K562 (cell line): Measurements from ENCODE around the gene EXD2. TPM values are rescaled to one million over a fixed set of nuclear protein-coding genes. Genes with fewer than 3 reads are reported as not detected.

Source experiments
- ATAC-seq: fragments of 200-7000 bp; cut with Tn5 transposase; 3 replicates; pipeline ENCODE4 v1.9.1; 2020; ENCODE audit warnings: moderate library complexity
- BruUV-seq: library from RNA; stranded (reverse); fragments of 400-500 nt; replicated peaks from 2 replicates; lab custom pipeline; 2021; lab: Mats Ljungman, UMichigan
- CTCF ChIA-PET: fragments of 300-600 bp; formaldehyde crosslinking; extraction: SDS; loops from one replicate; lab custom pipeline; 2021; ENCODE audit warnings: low intra/inter-chr PET ratio; lab: Yijun Ruan, JAX
- POLR2A ChIA-PET: fragments of 300-600, 350-650 bp; sonication (Branson Sonifier 250); formaldehyde crosslinking; extraction: SDS; loops from one replicate; lab custom pipeline; 2021; ENCODE audit warnings: antibody characterized with exemption, inconsistent platforms; lab: Yijun Ruan, JAX
- DNase-seq, 4 experiments: peaks; one replicate each; pipeline versions ENCODE4 v3.0.0 to v3.0.0-alpha.2; 2011 to 2018; ENCODE audit warnings: low spot score in 3 of 4, mixed read lengths in 3 of 4; ENCODE audit errors: extremely low read depth in 1 of 4
- FAIRE-seq: peaks from 2 replicates; lab custom pipeline; 2011; peaks lifted over from hg19 to GRCh38; lab: Jason Lieb, UNC
- H2AFZ ChIP-seq: 2 replicates; pipeline ENCODE4 v1.6.0; 2011; ENCODE audit warnings: low read depth, low read length, control low read depth, inconsistent platforms
- H3K27ac ChIP-seq: fragments of 200-600 bp; 3 replicates; pipeline ENCODE4 v1.8.0; 2011; ENCODE audit warnings: low read depth, mild to moderate bottlenecking, control low read depth, inconsistent platforms, low read length, moderate library complexity, mixed read lengths; ENCODE audit errors: extremely low read depth
- H3K27me3 ChIP-seq, 2 experiments: fragments of 300-600 bp in 1 of 2; 2 replicates in 1 of 2; 3 replicates in 1 of 2; pipeline versions ENCODE4 v1.6.0 to v1.8.0; 2011; ENCODE audit warnings: inconsistent platforms in 2 of 2, low read length in 2 of 2, mild to moderate bottlenecking in 1 of 2, mixed read lengths in 1 of 2, moderate library complexity in 1 of 2; ENCODE audit not compliant: control insufficient read depth in 2 of 2, insufficient read depth in 2 of 2
- H3K36me3 ChIP-seq: fragments of 300-600 bp; 3 replicates; pipeline ENCODE4 v1.8.0; 2011; ENCODE audit warnings: mild to moderate bottlenecking, low read length, inconsistent platforms; ENCODE audit not compliant: control insufficient read depth, insufficient read depth
- H3K4me1 ChIP-seq, 2 experiments: fragments of 200-600 bp in 1 of 2; replicated peaks in 1 of 2; 2 replicates in 1 of 2; 3 replicates in 1 of 2; pipeline versions ENCODE4 v1.5.1 to v1.8.0; 2011; ENCODE audit warnings: inconsistent platforms in 2 of 2, low read length in 2 of 2, mild to moderate bottlenecking in 1 of 2, mixed read lengths in 1 of 2, moderate library complexity in 1 of 2; ENCODE audit not compliant: control insufficient read depth in 2 of 2, insufficient read depth in 2 of 2
- H3K4me2 ChIP-seq: 2 replicates; pipeline ENCODE4 v1.6.1; 2011; ENCODE audit warnings: low read length, control low read depth, inconsistent platforms, mixed read lengths; ENCODE audit not compliant: insufficient read depth
- H3K4me3 ChIP-seq: fragments of 200-600 bp; sonication (generic), shearing (Covaris generic); 2 replicates; pipeline ENCODE4 v1.5.1; 2016; ENCODE audit warnings: control low read depth, inconsistent platforms
- H3K79me2 ChIP-seq: fragments of 200-600 bp; 3 replicates; pipeline ENCODE4 v1.8.0; 2011; ENCODE audit warnings: low read length, inconsistent platforms; ENCODE audit not compliant: control insufficient read depth, insufficient read depth
- H3K9ac ChIP-seq, 2 experiments: 2 replicates each; pipeline versions ENCODE4 v1.6.0 to v1.6.1; 2011; ENCODE audit warnings: low read depth in 2 of 2, low read length in 2 of 2, control low read depth in 1 of 2, inconsistent platforms in 1 of 2, mild to moderate bottlenecking in 1 of 2, mixed read lengths in 1 of 2; ENCODE audit not compliant: insufficient read depth in 1 of 2
- H3K9me1 ChIP-seq: one replicate; pipeline ENCODE4 v1.6.0; 2011; ENCODE audit warnings: inconsistent platforms, mild to moderate bottlenecking, low read length, moderate library complexity; ENCODE audit not compliant: control insufficient read depth, insufficient read depth
- H3K9me3 ChIP-seq: replicated peaks from 2 replicates; pipeline ENCODE4 v1.5.1; 2011; ENCODE audit warnings: low read depth, low read length, inconsistent platforms; ENCODE audit not compliant: control insufficient read depth, insufficient read depth
- H4K20me1 ChIP-seq: replicated peaks from 2 replicates; pipeline ENCODE4 v1.6.1; 2011; ENCODE audit warnings: low read length, inconsistent platforms, mixed read lengths; ENCODE audit not compliant: control insufficient read depth, insufficient read depth
- ATF4 ChIP-seq: fragments of 450-650 bp; formaldehyde crosslinking; IDR thresholded peaks from 2 replicates; pipeline ENCODE4 v1.4.0; 2022; ENCODE audit warnings: mild to moderate bottlenecking, moderate library complexity
- DACH1 ChIP-seq: fragments of 450-650 bp; IDR thresholded peaks from 2 replicates; pipeline ENCODE4 v1.6.1; 2018; ENCODE audit not compliant: partially characterized antibody
- DIDO1 ChIP-seq: fragments of 450-650 bp; IDR thresholded peaks from 2 replicates; pipeline ENCODE4 v1.6.1; 2016; ENCODE audit warnings: low read depth, missing biosample characterization, missing genetic modification characterization
- MNT ChIP-seq, 2 experiments: fragments of 450-650 bp; conservative IDR thresholded peaks; 2 replicates each; pipeline ENCODE4 v1.6.1; 2017; ENCODE audit warnings: mild to moderate bottlenecking in 2 of 2, moderate library complexity in 2 of 2
- POLR2A ChIP-seq: fragments of 450-650 bp; conservative IDR thresholded peaks from 2 replicates; pipeline ENCODE4 v1.6.1; 2016
- POLR3A ChIP-seq: IDR thresholded peaks from 2 replicates; pipeline ENCODE4 v1.6.1; 2011; ENCODE audit warnings: borderline replicate concordance, mild to moderate bottlenecking, moderate library complexity; ENCODE audit not compliant: insufficient read length, insufficient read depth; ENCODE audit errors: extremely low read depth
- SIN3B ChIP-seq: fragments of 450-650 bp; IDR thresholded peaks from 2 replicates; pipeline ENCODE4 v1.6.1; 2017; ENCODE audit warnings: low read depth, mild to moderate bottlenecking, moderate library complexity
- ZBTB11 ChIP-seq, 3 experiments: fragments of 200-800 bp in 1 of 3; fragments of 250-450 bp in 1 of 3; fragments of 450-650 bp in 1 of 3; sonication (Bioruptor Pico) in 1 of 3; sonication (Bioruptor generic) in 1 of 3; formaldehyde crosslinking in 1 of 3; IDR thresholded peaks; 2 replicates each; pipeline versions ENCODE4 v1.6.1 to v1.8.0; 2016 to 2022; ENCODE audit warnings: mild to moderate bottlenecking in 2 of 3, missing genetic modification characterization in 2 of 3, missing compliant biosample characterization in 1 of 3, moderate library complexity in 1 of 3
- WGBS: fragments of 100-300 bp; shearing (Covaris generic); methylation state at CpG from one replicate; pipeline ENCODE4 v1.1.6; 2016; ENCODE audit warnings: low coverage, mixed read lengths; ENCODE audit not compliant: insufficient coverage; ENCODE audit errors: missing lambda C conversion rate; 5-methylcytosine and 5-hydroxymethylcytosine counted together
- in situ Hi-C: fragments of 300-500 bp; cut with MboI; formaldehyde crosslinking; loops from 4 replicates; pipeline ENCODE4 v1.15.0; 2018; ENCODE audit warnings: inconsistent platforms, mixed read lengths
- intact Hi-C: fragments of 100-400 bp; cut with micrococcal nuclease; formaldehyde crosslinking; loops from 2 replicates; pipeline ENCODE4 v1.14.2; 2022
- polyA plus RNA-seq, 8 experiments: library from polyadenylated mRNA; depleted of rRNA in 4 of 8; stranded (reverse) in 5 of 8; unstranded in 3 of 8; fragments of >200 nt; fragmentation: Nextera tagmentation in 2 of 8; fragmentation: Illumina TruSeq in 1 of 8; extraction: Ambion mirVana in 2 of 8; extraction: Trizol in 1 of 8; gene quantifications; 2 replicates each; pipeline versions ENCODE4 v1.2.1 to v1.2.3, GENCODE V29; 2011 to 2014; ENCODE audit warnings: inconsistent platforms in 1 of 8, missing spikeins in 1 of 8
- total RNA-seq, 7 experiments: library from RNA; depleted of rRNA in 6 of 7; stranded (reverse); fragments of >200 nt in 6 of 7; fragmentation: Illumina TruSeq in 2 of 7; extraction: Trizol in 2 of 7; gene quantifications; 2 replicates each; pipeline versions ENCODE4 v1.2.1 to v1.2.3, GENCODE V29; 2011 to 2021; ENCODE audit warnings: low replicate concordance in 1 of 7

EXD2 gene
- total and polyA plus RNA-seq, 9 of the 15 experiments (the other 6 are each of a cell fraction or from before 2014, with no cell fraction given) = 1.6 to 7.5 (median 3.7) TPM

- peak in 1 of 2 experiments; percentile 37; a peak in 2 of 4 replicates for TF ChIP-seq MNT (conservative IDR thresholded peaks at IDR 0.05)
- no peak for TF ChIP-seq DIDO1
Measured at GRCh38 chr14:69152902-69153151, 38.5 kb upstream of the EXD2 start, which contains the start of gene DCAF5 (continued).

GRCh38 chr14:69153152-69153872, 38.0 kb upstream of the EXD2 start:
- Histone ChIP-seq H3K9me3 (no peaks in the 10 kb centered on the region), H3K4me2 (peak overlapping the region; percentile 80), H3K79me2 (peaks cover 40% of the 10 kb centered on the region), H3K9me1 (no peaks in the 10 kb centered on the region), H4K20me1 (no peaks in the 10 kb centered on the region), H3K9ac (peak overlapping the region; percentile 71 to 94), H3K36me3 (peaks cover 9% of the 10 kb centered on the region), H3K4me3 (peak overlapping the region; percentile 90), H3K27ac (peak overlapping the region; percentile 66), H3K27me3 (no peaks in the 10 kb centered on the region), H3K4me1 (peaks cover 19 to 20% of the 10 kb centered on the region in 2 experiments; a peak in 4 of 5 replicates), H2AFZ (peak overlapping the region; percentile 79)
- 0% methylated on average over 5 of the region's 72 CpGs for WGBS
- CTCF ChIA-PET = no interaction called here
- FAIRE-seq = peak; percentile 87
- POLR2A ChIA-PET = interaction anchor here (0.7 to 1.2 kb wide), 4 partner anchors 15 to 50 kb away, joined by 3 to 4 read pairs (median 3); partner anchors contain the start of gene EXD2
- no TSS peak for BruUV-seq
- intact Hi-C loops (loop anchor here (5.0 kb wide), 1 partner anchor 39 kb away; the partner anchor contains the start of gene EXD2), in situ Hi-C loops (no loop called here)
- peak; percentile 90 for ATAC-seq
- peak in 3 of 4 experiments; percentile 86 to 92 (median 87) for DNase-seq
- TF ChIP-seq POLR2A (peak; percentile 62), DACH1 (peak; percentile 90), SIN3B (peak; percentile 39; the same call in 1 of the 2 replicates), MNT (conservative IDR thresholded peaks at IDR 0.05) (0 out of 4 replicates have a peak, but pooled peaks of 1 of the 2 experiments have one; percentile 16), ZBTB11 (CRISPR knock-in tag; IDR thresholded peaks at IDR 0.05) (peak in 1 of 3 experiments; percentile 80; a peak in 2 of 6 replicates), POLR3A (no peak), ATF4 (CRISPR knock-in tag) (no peak)
